GM19328 (cell line): ENCODE data around the gene TRPV5.

ENCODE experiments used
- ATAC-seq: cut with Tn5 transposase; IDR thresholded peaks from one replicate; pipeline ENCODE4 v1.9.1; 2021; ENCODE audit warnings: mild to moderate bottlenecking, moderate library complexity; ENCODE audit not compliant: unreplicated experiment

TRPV5 gene

GRCh38 chr7:142941541-142941940, 8.0 kb upstream of the TRPV5 start:
- ATAC-seq = no peak

- no peak for ATAC-seq
Observed at GRCh38 chr7:142940966-142941535, 7.5 kb upstream of the TRPV5 start.

- no peak for ATAC-seq
Observed at GRCh38 chr7:142939226-142939910, 5.8 kb upstream of the TRPV5 start, which contains the start of gene LLCFC1. TSS of gene LLCFC1 (plus strand) at chr7:142939484. CDS start at chr7:142939622, 138 bp downstream.

- no peak for ATAC-seq
Observed at GRCh38 chr7:142938611-142939010, 5.1 kb upstream of the TRPV5 start.

- ATAC-seq = no peak
Observed at GRCh38 chr7:142935941-142936565, 2.5 kb upstream of the TRPV5 start.

- no peak for ATAC-seq
Observed at GRCh38 chr7:142934056-142934455, 510 bp upstream of the TRPV5 start.

GRCh38 chr7:142933092-142933475, 462 bp downstream of the TRPV5 start:
- ATAC-seq = no peak

GRCh38 chr7:142932386-142933091, 1.0 kb downstream of the TRPV5 start:
- ATAC-seq = no peak

- no peak for ATAC-seq
Observed at GRCh38 chr7:142930126-142930730, 3.3 kb downstream of the TRPV5 start.

- ATAC-seq = no peak
Observed at GRCh38 chr7:142927949-142928348, 5.6 kb downstream of the TRPV5 start.

GRCh38 chr7:142927085-142927745, 6.3 kb downstream of the TRPV5 start:
- no peak for ATAC-seq

GRCh38 chr7:142925413-142925812, 8.1 kb downstream of the TRPV5 start:
- ATAC-seq = no peak

GRCh38 chr7:142923391-142923790, 10.2 kb downstream of the TRPV5 start:
- no peak for ATAC-seq

- ATAC-seq = no peak
Observed at GRCh38 chr7:142919656-142920055, 13.9 kb downstream of the TRPV5 start.

GRCh38 chr7:142918901-142919300, 14.6 kb downstream of the TRPV5 start:
- ATAC-seq = no peak

- no peak for ATAC-seq
Observed at GRCh38 chr7:142917447-142917846, 16.1 kb downstream of the TRPV5 start.

- no peak for ATAC-seq
Observed at GRCh38 chr7:142916508-142916907, 17.0 kb downstream of the TRPV5 start.

- no peak for ATAC-seq
Observed at GRCh38 chr7:142915315-142915714, 18.2 kb downstream of the TRPV5 start.

GRCh38 chr7:142914121-142914520, 19.4 kb downstream of the TRPV5 start:
- no peak for ATAC-seq

GRCh38 chr7:142913566-142913965, 20.0 kb downstream of the TRPV5 start:
- ATAC-seq = no peak

- no peak for ATAC-seq
Observed at GRCh38 chr7:142913051-142913450, 20.5 kb downstream of the TRPV5 start.
